H9 (cell line): ENCODE data around the gene PRKCZ. TPM values are rescaled to one million over a fixed set of nuclear protein-coding genes. Genes with fewer than 3 reads are reported as not detected.

Experiments
- DNase-seq: peaks from one replicate; pipeline ENCODE4 v3.0.0-alpha.2; 2017
- H2AFZ ChIP-seq: one replicate; pipeline ENCODE4 v1.6.1; 2013; ENCODE audit warnings: mild to moderate bottlenecking, low read length, control low read depth, moderate library complexity
- H2AK5ac ChIP-seq: 2 replicates; pipeline ENCODE4 v1.6.1; 2013; ENCODE audit warnings: low read length, control low read depth, mixed read lengths; ENCODE audit not compliant: insufficient read length
- H2BK120ac ChIP-seq: one replicate; pipeline ENCODE4 v1.6.1; 2013; ENCODE audit warnings: low read depth, mild to moderate bottlenecking, low read length, control low read depth, inconsistent platforms; ENCODE audit not compliant: poor library complexity, severe bottlenecking
- H2BK12ac ChIP-seq: 2 replicates; pipeline ENCODE4 v1.6.1; 2013; ENCODE audit warnings: low read length, control low read depth, mixed read lengths, low read depth; ENCODE audit not compliant: insufficient read length
- H2BK15ac ChIP-seq: 2 replicates; pipeline ENCODE4 v1.6.1; 2013; ENCODE audit warnings: low read depth, low read length, control low read depth
- H2BK20ac ChIP-seq: one replicate; pipeline ENCODE4 v1.6.1; 2013; ENCODE audit warnings: low read depth, mild to moderate bottlenecking, low read length, control low read depth, inconsistent platforms; ENCODE audit not compliant: poor library complexity, severe bottlenecking
- H2BK5ac ChIP-seq: 2 replicates; pipeline ENCODE4 v1.6.1; 2013; ENCODE audit warnings: low read length, control low read depth, mixed read lengths; ENCODE audit not compliant: insufficient read length
- H3K14ac ChIP-seq: 2 replicates; pipeline ENCODE4 v1.6.1; 2013; ENCODE audit warnings: low read length, control low read depth; ENCODE audit not compliant: insufficient read depth
- H3K18ac ChIP-seq: 2 replicates; pipeline ENCODE4 v1.6.1; 2013; ENCODE audit warnings: low read depth, mild to moderate bottlenecking, mixed read lengths, low read length, control low read depth; ENCODE audit not compliant: insufficient read length
- H3K23ac ChIP-seq: 2 replicates; pipeline ENCODE4 v1.6.1; 2013; ENCODE audit warnings: low read length, control low read depth, mixed read lengths, low read depth; ENCODE audit not compliant: insufficient read length
- H3K23me2 ChIP-seq: 2 replicates; pipeline ENCODE4 v1.6.1; 2013; ENCODE audit warnings: low read depth, mild to moderate bottlenecking, mixed read lengths, low read length, control low read depth; ENCODE audit not compliant: insufficient read length, poor library complexity, severe bottlenecking
- H3K27ac ChIP-seq: 2 replicates; pipeline ENCODE4 v1.5.1; 2013; ENCODE audit warnings: low read length, control low read depth, mixed read lengths, low read depth; ENCODE audit not compliant: insufficient read length
- H3K27me3 ChIP-seq: 2 replicates; pipeline ENCODE4 v1.6.1; 2013; ENCODE audit warnings: low read length, control low read depth, inconsistent platforms; ENCODE audit not compliant: insufficient read depth
- H3K4ac ChIP-seq: 2 replicates; pipeline ENCODE4 v1.6.1; 2013; ENCODE audit warnings: low read depth, mild to moderate bottlenecking, control low read depth, inconsistent platforms, low read length, moderate library complexity
- H3K4me1 ChIP-seq: 2 replicates; pipeline ENCODE4 v1.6.1; 2013; ENCODE audit warnings: low read length, control low read depth, inconsistent platforms; ENCODE audit not compliant: insufficient read depth
- H3K4me2 ChIP-seq: 2 replicates; pipeline ENCODE4 v1.6.1; 2013; ENCODE audit warnings: low read length, control low read depth, mixed read lengths; ENCODE audit not compliant: insufficient read length, insufficient read depth
- H3K56ac ChIP-seq: 2 replicates; pipeline ENCODE4 v1.6.1; 2013; ENCODE audit warnings: low read depth, mild to moderate bottlenecking, mixed read lengths, low read length, control low read depth; ENCODE audit not compliant: insufficient read length
- H3K79me1 ChIP-seq: 2 replicates; pipeline ENCODE4 v1.6.1; 2013; ENCODE audit warnings: low read depth, mild to moderate bottlenecking, moderate library complexity, low read length, control low read depth, inconsistent platforms; ENCODE audit not compliant: insufficient read depth, poor library complexity, severe bottlenecking
- H3K79me2 ChIP-seq: 2 replicates; pipeline ENCODE4 v1.6.1; 2013; ENCODE audit warnings: low read length, control low read depth, inconsistent platforms; ENCODE audit not compliant: insufficient read depth
- H3K9ac ChIP-seq: 2 replicates; pipeline ENCODE4 v1.6.1; 2013; ENCODE audit warnings: low read length, control low read depth, mixed read lengths; ENCODE audit not compliant: insufficient read length; ENCODE audit errors: extremely low read depth
- H3K9me3 ChIP-seq: one replicate; pipeline ENCODE4 v1.6.1; 2013; ENCODE audit warnings: low read depth, low read length, inconsistent platforms; ENCODE audit not compliant: control insufficient read depth
- H3T11ph ChIP-seq: one replicate; pipeline ENCODE4 v1.6.1; 2013; ENCODE audit warnings: mild to moderate bottlenecking, low read length, control low read depth, inconsistent platforms
- H4K20me1 ChIP-seq: one replicate; pipeline ENCODE4 v1.6.1; 2013; ENCODE audit not compliant: control insufficient read depth, insufficient read length, insufficient read depth
- H4K5ac ChIP-seq: 2 replicates; pipeline ENCODE4 v1.6.1; 2013; ENCODE audit warnings: low read depth, mild to moderate bottlenecking, mixed read lengths, low read length, control low read depth; ENCODE audit not compliant: insufficient read length
- H4K8ac ChIP-seq: replicated peaks from 2 replicates; pipeline ENCODE4 v1.6.1; 2013; ENCODE audit warnings: low read length, control low read depth, mixed read lengths, low read depth; ENCODE audit not compliant: insufficient read length
- H4K91ac ChIP-seq: 2 replicates; pipeline ENCODE4 v1.6.1; 2013; ENCODE audit warnings: low read depth, mild to moderate bottlenecking, moderate library complexity, mixed read lengths, low read length, control low read depth; ENCODE audit not compliant: insufficient read length
- H3K27ac Mint-ChIP-seq, 3 experiments: 2 replicates in 2 of 3; 3 replicates in 1 of 3; pipeline ENCODE4 v1.8.0; 2020 to 2021; ENCODE audit warnings: mixed read lengths in 3 of 3, mild to moderate bottlenecking in 1 of 3, moderate library complexity in 1 of 3
- H3K27me3 Mint-ChIP-seq: 2 replicates; pipeline ENCODE4 v1.8.0; 2021; ENCODE audit warnings: low read depth, mild to moderate bottlenecking, moderate library complexity, mixed read lengths
- H3K36me3 Mint-ChIP-seq, 3 experiments: 2 replicates in 2 of 3; 3 replicates in 1 of 3; pipeline ENCODE4 v1.8.0; 2020 to 2021; ENCODE audit warnings: low read depth in 3 of 3, mixed read lengths in 3 of 3; ENCODE audit not compliant: insufficient read depth in 1 of 3
- H3K4me1 Mint-ChIP-seq, 2 experiments: 2 replicates each; pipeline ENCODE4 v1.8.0; 2020; ENCODE audit warnings: mixed read lengths in 2 of 2
- H3K4me3 Mint-ChIP-seq, 2 experiments: 2 replicates in 1 of 2; 3 replicates in 1 of 2; pipeline ENCODE4 v1.8.0; 2020 to 2021; ENCODE audit warnings: mild to moderate bottlenecking in 2 of 2, mixed read lengths in 2 of 2, moderate library complexity in 1 of 2
- H3K9me3 Mint-ChIP-seq, 2 experiments: 2 replicates in 1 of 2; 3 replicates in 1 of 2; pipeline ENCODE4 v1.8.0; 2020; ENCODE audit warnings: mild to moderate bottlenecking in 2 of 2, mixed read lengths in 2 of 2, moderate library complexity in 1 of 2
- CTCF ChIP-seq: fragments of 200-600 bp; sonication (generic); conservative IDR thresholded peaks from 3 replicates; pipeline ENCODE4 v1.8.0; 2021; ENCODE audit warnings: antibody characterized with exemption, mild to moderate bottlenecking
- WGBS: extraction: QIAGEN DNeasy Blood & Tissue Kit; methylation state at CpG from one replicate; pipeline ENCODE4 v1.1.7; 2013; ENCODE audit warnings: missing lambda C conversion rate, low lambda C conversion rate, mixed read lengths; ENCODE audit not compliant: insufficient read length; ENCODE audit errors: extremely low coverage; 5-methylcytosine and 5-hydroxymethylcytosine counted together
- total RNA-seq: library from RNA; stranded (reverse); gene quantifications from 2 replicates; pipeline ENCODE4 v1.2.1, GENCODE V29; 2021

The PRKCZ gene
- total RNA-seq, 1 experiment from 2014 or later = 48.4 TPM

- H3K23ac ChIP-seq = no peak overlapping the region
- TF ChIP-seq CTCF = no peak
- no peak overlapping the region for H4K5ac ChIP-seq
- WGBS = no CpG with 5 or more reads among the region's 11 CpGs
- no peak overlapping the region for H3K9ac ChIP-seq
- Mint-ChIP-seq H3K4me1 (peaks cover 4 to 6% of the 10 kb centered on the region in 2 experiments; a peak in 3 of 4 replicates), H3K27ac (no peak overlapping the region), H3K27me3 (no peaks in the 10 kb centered on the region), H3K4me3 (no peak overlapping the region), H3K36me3 (peaks cover 10 to 19% (median 15%) of the 10 kb centered on the region in 3 experiments), H3K9me3 (peaks cover 3 to 6% of the 10 kb centered on the region in 2 experiments; a peak in 4 of 5 replicates)
- no peak overlapping the region for H3K4ac ChIP-seq
- H3K4me1 ChIP-seq = no peaks in the 10 kb centered on the region
- no peak overlapping the region for H3K4me2 ChIP-seq
- H3T11ph ChIP-seq = no peak overlapping the region
- no peak overlapping the region for H3K14ac ChIP-seq
- H4K91ac ChIP-seq = no peak overlapping the region
- H2BK5ac ChIP-seq = no peak overlapping the region
- H4K8ac ChIP-seq = no peak overlapping the region
- DNase-seq = no peak
- no peaks in the 10 kb centered on the region for H3K9me3 ChIP-seq
- H3K27ac ChIP-seq = no peak overlapping the region
- H2BK12ac ChIP-seq = no peak overlapping the region
- H2AK5ac ChIP-seq = no peak overlapping the region
- H3K23me2 ChIP-seq = no peaks in the 10 kb centered on the region
- no peak overlapping the region for H2BK15ac ChIP-seq
- no peaks in the 10 kb centered on the region for H3K79me2 ChIP-seq
- H2BK20ac ChIP-seq = no peak overlapping the region
- H4K20me1 ChIP-seq = no peaks in the 10 kb centered on the region
- no peak overlapping the region for H2AFZ ChIP-seq
- H2BK120ac ChIP-seq = no peak overlapping the region
- H3K18ac ChIP-seq = no peak overlapping the region
- no peak overlapping the region for H3K56ac ChIP-seq
- no peaks in the 10 kb centered on the region for H3K79me1 ChIP-seq
- H3K27me3 ChIP-seq = no peaks in the 10 kb centered on the region
Observed at GRCh38 chr1:2098301-2098698, 48.1 kb downstream of the PRKCZ start.
